Left lung (tissue), 10 donors: ENCODE measurements around the gene NSD2. TPM values are rescaled to one million over a fixed set of nuclear protein-coding genes. Genes with fewer than 3 reads are reported as not detected.
"Not testable (repeated sequence)": the region's sequence is repeated elsewhere in the genome, so short reads cannot be mapped to it uniquely, and the experiment has no call there.

Source experiments
- ATAC-seq: fragments of 200-7000 bp; cut with Tn5 transposase; one replicate; pipeline ENCODE4 v1.9.1; 2020; ENCODE audit warnings: moderate library complexity
- DNase-seq, 4 donors: peaks; one replicate each; pipeline ENCODE4 v3.0.0-alpha.2; 2013 to 2020
- H3K27ac ChIP-seq, 2 donors: fragments of 200-600 bp; sonication (generic) in 1 of 2; one replicate each; pipeline versions ENCODE4 v1.5.0 to v1.8.0; 2020 to 2021
- H3K27me3 ChIP-seq, 2 donors: fragments of 200-600 bp; sonication (generic) in 1 of 2; one replicate each; pipeline versions ENCODE4 v1.5.0 to v1.8.0; 2020 to 2021
- H3K36me3 ChIP-seq, 2 donors: fragments of 200-600 bp; sonication (generic) in 1 of 2; one replicate each; pipeline versions ENCODE4 v1.5.0 to v1.8.0; 2020 to 2021
- H3K4me1 ChIP-seq, 2 donors: fragments of 200-600 bp; one replicate each; pipeline ENCODE4 v1.8.0; 2021
- H3K4me3 ChIP-seq, 2 donors: fragments of 200-600 bp; sonication (generic) in 1 of 2; one replicate each; pipeline versions ENCODE4 v1.5.0 to v1.8.0; 2020 to 2021; ENCODE audit warnings: mild to moderate bottlenecking in 1 of 2
- H3K9me3 ChIP-seq, 2 donors: fragments of 200-600 bp; sonication (generic) in 1 of 2; one replicate each; pipeline versions ENCODE4 v1.5.0 to v1.8.0; 2020 to 2021
- CTCF ChIP-seq, 2 donors: fragments of 200-600 bp; sonication (generic) in 1 of 2; IDR thresholded peaks; one replicate each; pipeline versions ENCODE4 v1.5.0 to v1.8.0; 2021; ENCODE audit warnings: antibody characterized with exemption in 2 of 2
- intact Hi-C, 2 donors: fragments of 100-400 bp; cut with DNase I; formaldehyde crosslinking; loops; one replicate each; pipeline versions ENCODE4 v1.11.2 to v1.14.2; 2022
- polyA plus RNA-seq, 6 donors: library from polyadenylated mRNA; unstranded; fragments of 120-200 nt; gene quantifications; one replicate each; pipeline ENCODE4 v1.2.1, GENCODE V29; 2013; ENCODE audit not compliant: insufficient read length in 6 of 6
- total RNA-seq, 2 donors: library from RNA; stranded (reverse); fragmentation: NEBNext Ultra II Directional; extraction: Animal tissue kit (Norgen Biotek cat#: 25700); gene quantifications; one replicate each; pipeline ENCODE4 v1.2.1, GENCODE V29; 2021
- donor health status: DM: no; HTN: yes; CAD: no.
- donor health status: DM: no; HTN: no; CAD: no.

Gene NSD2
- total and polyA plus RNA-seq, 8 donors = 53.6 to 93.8 (median 80.0) TPM

DNA sequence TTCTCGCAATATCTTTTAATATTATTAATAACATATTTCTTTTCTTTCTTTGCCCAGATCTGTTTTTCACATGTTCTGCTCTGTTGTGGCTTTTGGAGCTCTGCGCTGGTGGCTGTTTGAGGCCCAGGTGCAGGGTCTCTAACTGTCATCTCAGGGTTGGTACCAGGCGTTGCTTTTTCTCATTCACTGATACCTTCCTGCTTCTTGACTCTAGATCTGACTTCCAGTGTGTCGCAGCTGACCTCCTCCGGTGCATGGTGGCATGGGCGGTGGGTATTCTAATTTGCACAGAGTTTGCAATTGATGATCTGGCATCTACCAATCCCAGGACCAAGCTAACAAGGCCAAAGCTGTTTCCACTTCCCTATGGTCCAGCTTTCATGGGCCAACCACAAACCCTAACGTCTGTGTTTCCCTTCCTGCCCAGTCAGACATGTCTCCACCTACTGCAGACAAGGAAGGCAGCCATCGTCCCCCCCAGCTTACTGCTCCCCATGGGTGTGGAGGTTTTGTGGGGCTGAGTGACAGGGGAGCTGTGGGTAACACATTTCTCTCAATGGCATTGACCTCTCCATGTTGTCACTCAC lies 40.5 kb upstream of the NSD2 start:
- H3K27ac ChIP-seq = no peak overlapping the region
- H3K4me1 ChIP-seq = no peaks in the 10 kb centered on the region
- H3K9me3 ChIP-seq = no peaks in the 10 kb centered on the region
- ATAC-seq (no peak), DNase-seq (no peak)
- H3K4me3 ChIP-seq = no peak overlapping the region
- no peaks in the 10 kb centered on the region for H3K27me3 ChIP-seq
- intact Hi-C loops = no loop called here
- TF ChIP-seq CTCF (IDR thresholded peaks at IDR 0.05) = no peak
- peaks cover 0 to 79% of the 10 kb centered on the region in 2 donors for H3K36me3 ChIP-seq

DNA sequence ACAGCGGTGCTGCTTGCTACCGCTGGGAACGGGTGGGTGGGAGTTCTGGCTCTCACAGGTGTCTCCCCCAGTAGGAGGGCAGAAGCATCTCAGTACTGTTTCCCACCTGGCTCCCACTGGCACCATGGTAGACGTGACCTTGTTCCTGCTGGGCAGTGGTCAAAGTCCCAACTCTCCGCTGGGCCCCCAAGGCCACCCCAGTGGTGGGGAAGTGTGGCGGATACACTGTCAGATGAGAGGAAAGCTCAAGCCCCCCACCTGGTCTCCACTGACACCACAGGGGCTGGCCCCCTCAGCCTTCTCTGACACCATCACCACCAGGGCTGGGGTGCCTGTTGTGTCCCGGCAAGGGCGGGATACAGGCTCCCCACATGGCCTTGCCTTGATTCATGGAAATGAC lies 39.9 kb upstream of the NSD2 start:
- H3K4me3 ChIP-seq = no peak overlapping the region
- no peak for ATAC-seq
- DNase-seq = no peak
- no peaks in the 10 kb centered on the region for H3K27me3 ChIP-seq
- no peaks in the 10 kb centered on the region for H3K4me1 ChIP-seq
- no peak overlapping the region for H3K27ac ChIP-seq
- intact Hi-C loops = no loop called here
- TF ChIP-seq CTCF (IDR thresholded peaks at IDR 0.05) = no peak
- H3K36me3 ChIP-seq = peaks cover 0 to 79% of the 10 kb centered on the region in 2 donors
- no peaks in the 10 kb centered on the region for H3K9me3 ChIP-seq

- no peak for TF ChIP-seq CTCF (IDR thresholded peaks at IDR 0.05)
- intact Hi-C loops = no loop called here
- ATAC-seq (no peak), DNase-seq (no peak)
- no peak overlapping the region for H3K4me3 ChIP-seq
- H3K36me3 ChIP-seq = peaks cover 0 to 84% of the 10 kb centered on the region in 2 donors
- H3K27ac ChIP-seq = no peak overlapping the region
- no peaks in the 10 kb centered on the region for H3K4me1 ChIP-seq
- no peaks in the 10 kb centered on the region for H3K9me3 ChIP-seq
- H3K27me3 ChIP-seq = no peaks in the 10 kb centered on the region
These were observed 38.5 kb upstream of the NSD2 start for GRCh38 chr4:1832690-1833089.

GRCh38 chr4:1833307-1834046 lies 37.7 kb upstream of the NSD2 start:
- H3K4me3 ChIP-seq = no peak overlapping the region
- H3K36me3 ChIP-seq = peaks cover 0 to 92% of the 10 kb centered on the region in 2 donors
- H3K27me3 ChIP-seq = no peaks in the 10 kb centered on the region
- H3K9me3 ChIP-seq = no peaks in the 10 kb centered on the region
- DNase-seq = no peak
- no peak overlapping the region for H3K27ac ChIP-seq
- ATAC-seq = no peak
- no peaks in the 10 kb centered on the region for H3K4me1 ChIP-seq
- intact Hi-C loops = no loop called here
- TF ChIP-seq CTCF (IDR thresholded peaks at IDR 0.05) = no peak

DNA sequence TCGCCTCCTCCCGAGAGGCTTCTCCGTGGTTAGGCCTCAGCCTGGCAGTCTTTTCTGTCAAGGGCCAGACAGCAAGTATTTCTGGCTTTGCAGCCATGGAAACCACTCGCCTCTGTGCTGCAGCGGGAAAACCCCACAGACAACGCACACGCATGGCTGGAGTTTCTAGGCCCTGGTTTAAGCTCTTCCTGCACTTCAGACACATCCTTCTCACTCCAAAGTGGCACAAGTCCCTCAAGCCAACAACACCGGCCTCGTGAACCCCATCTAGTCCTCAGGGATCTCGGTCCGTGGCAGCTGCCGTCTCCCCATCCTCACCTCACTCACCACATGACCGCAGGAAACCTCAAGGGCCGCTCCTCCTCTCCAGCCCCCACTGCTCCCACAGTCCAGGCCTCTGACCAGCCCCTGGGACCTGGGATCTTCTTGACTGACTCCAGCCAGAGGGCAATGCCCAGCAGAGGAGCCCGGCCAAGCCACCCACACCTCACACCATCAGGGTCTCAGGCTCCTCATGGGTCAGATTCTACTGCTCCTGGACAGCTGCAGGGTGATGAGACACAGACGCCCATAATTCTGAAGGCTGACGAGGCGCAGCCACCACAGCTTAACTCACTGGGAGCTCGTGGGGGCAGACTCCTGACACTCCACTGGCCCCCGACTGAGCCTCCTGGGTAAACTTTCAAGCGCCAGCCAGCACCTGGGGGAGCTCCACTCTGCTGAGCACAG lies 37.0 kb upstream of the NSD2 start:
- Histone ChIP-seq H3K9me3 (no peaks in the 10 kb centered on the region), H3K4me3 (no peak overlapping the region), H3K36me3 (peaks cover 0 to 99% of the 10 kb centered on the region in 2 donors), H3K27me3 (no peaks in the 10 kb centered on the region), H3K27ac (no peak overlapping the region), H3K4me1 (no peaks in the 10 kb centered on the region)
- ATAC-seq (no peak), DNase-seq (no peak)
- no peak for TF ChIP-seq CTCF (IDR thresholded peaks at IDR 0.05)
- intact Hi-C loops = no loop called here

GRCh38 chr4:1835836-1836235 lies 35.4 kb upstream of the NSD2 start:
- DNase-seq, H3K4me1 ChIP-seq, H3K27ac ChIP-seq, H3K9me3 ChIP-seq, intact Hi-C loops, ATAC-seq, H3K27me3 ChIP-seq, H3K4me3 ChIP-seq: not testable (repeated sequence)
- peaks cover 0 to 99% of the 10 kb centered on the region in 2 donors for H3K36me3 ChIP-seq
